ENCODE measurements around the gene SEPTIN10. TPM values are rescaled to one million over a fixed set of nuclear protein-coding genes. Genes with fewer than 3 reads are reported as not detected.

The SEPTIN10 gene
- total and polyA plus RNA-seq, 9 donors = 48.9 to 93.8 (median 74.8) TPM

DNA sequence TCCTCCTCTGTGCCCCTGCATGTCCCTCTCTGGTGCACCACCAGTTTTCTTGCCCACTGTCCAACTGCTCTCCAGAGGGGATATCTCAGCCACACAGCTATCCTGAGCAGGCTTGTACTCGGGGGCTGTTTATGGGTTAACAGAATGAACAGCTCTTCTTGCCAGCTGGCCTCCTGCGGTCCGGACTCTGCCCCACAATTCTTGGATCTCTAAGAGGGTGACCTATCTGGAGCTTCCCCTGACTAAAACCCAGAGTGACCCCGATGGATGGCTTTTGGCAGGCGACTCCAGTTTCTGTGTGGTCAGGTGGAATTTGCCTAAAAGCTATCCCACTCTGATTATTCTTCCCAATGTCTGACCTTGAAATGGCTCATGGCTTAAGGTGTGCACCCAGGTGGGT is 9.5 kb upstream of the SEPTIN10 start:
- DNase-seq = no peak
- intact Hi-C loops (cut with DNase I) = no loop called here
- Histone ChIP-seq H3K9me3 (no peaks in the 10 kb centered on the region), H3K36me3 (no peaks in the 10 kb centered on the region), H3K4me1 (ENCODE audit: insufficient read depth) (no peaks in the 10 kb centered on the region), H3K4me3 (no peak overlapping the region), H3K27ac (no peak overlapping the region), H3K27me3 (no peaks in the 10 kb centered on the region)
- WGBS, 3 donors = 37 to 61% (median 56%) methylated on average over 5 of the region's 5 CpGs
- TF ChIP-seq, protein P1, sequence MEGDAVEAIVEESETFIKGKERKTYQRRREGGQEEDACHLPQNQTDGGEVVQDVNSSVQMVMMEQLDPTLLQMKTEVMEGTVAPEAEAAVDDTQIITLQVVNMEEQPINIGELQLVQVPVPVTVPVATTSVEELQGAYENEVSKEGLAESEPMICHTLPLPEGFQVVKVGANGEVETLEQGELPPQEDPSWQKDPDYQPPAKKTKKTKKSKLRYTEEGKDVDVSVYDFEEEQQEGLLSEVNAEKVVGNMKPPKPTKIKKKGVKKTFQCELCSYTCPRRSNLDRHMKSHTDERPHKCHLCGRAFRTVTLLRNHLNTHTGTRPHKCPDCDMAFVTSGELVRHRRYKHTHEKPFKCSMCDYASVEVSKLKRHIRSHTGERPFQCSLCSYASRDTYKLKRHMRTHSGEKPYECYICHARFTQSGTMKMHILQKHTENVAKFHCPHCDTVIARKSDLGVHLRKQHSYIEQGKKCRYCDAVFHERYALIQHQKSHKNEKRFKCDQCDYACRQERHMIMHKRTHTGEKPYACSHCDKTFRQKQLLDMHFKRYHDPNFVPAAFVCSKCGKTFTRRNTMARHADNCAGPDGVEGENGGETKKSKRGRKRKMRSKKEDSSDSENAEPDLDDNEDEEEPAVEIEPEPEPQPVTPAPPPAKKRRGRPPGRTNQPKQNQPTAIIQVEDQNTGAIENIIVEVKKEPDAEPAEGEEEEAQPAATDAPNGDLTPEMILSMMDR (IDR thresholded peaks at IDR 0.05) = no peak
- TF ChIP-seq POLR2A (IDR thresholded peaks at IDR 0.05) (no peak), EP300 (IDR thresholded peaks at IDR 0.05) (no peak)

DNA sequence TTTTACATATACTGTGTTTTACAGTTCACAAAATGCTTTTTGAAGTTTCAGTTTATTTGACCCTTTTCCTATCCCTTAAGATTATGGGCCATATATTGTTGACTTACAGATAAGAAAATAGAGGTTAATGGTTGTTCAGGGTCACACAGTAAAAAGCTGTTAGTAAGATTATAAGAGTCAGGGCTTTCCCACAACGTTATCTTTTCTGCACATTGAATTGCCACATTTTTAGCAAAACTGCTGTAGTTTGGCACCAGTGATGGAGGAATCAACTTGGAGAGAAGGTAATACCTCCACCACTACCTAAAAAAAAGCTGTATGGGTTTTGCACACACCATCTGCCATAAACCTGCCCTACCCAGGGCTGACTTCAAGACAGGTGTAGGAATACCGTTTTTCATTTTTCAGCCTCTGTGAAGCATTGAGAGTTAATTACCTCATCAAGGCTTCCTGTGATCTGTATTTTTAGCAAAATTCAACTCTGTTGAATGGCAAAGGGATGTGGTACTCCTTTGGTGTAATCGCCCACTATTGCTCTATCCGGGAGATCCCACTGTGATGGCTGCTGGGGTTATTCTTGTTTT is 5.4 kb upstream of the SEPTIN10 start:
- Histone ChIP-seq H3K9me3 (no peaks in the 10 kb centered on the region), H3K36me3 (no peaks in the 10 kb centered on the region), H3K4me3 (no peak overlapping the region), H3K4me1 (ENCODE audit: insufficient read depth) (peaks cover 9% of the 10 kb centered on the region), H3K27me3 (no peaks in the 10 kb centered on the region), H3K27ac (no peak overlapping the region)
- intact Hi-C loops (cut with DNase I) = loop anchor here in 2 of 4 donors (10.0 kb wide), 1 partner anchor 76 kb away; no protein-coding TSS in a partner anchor
- TF ChIP-seq, protein P1 (IDR thresholded peaks at IDR 0.05) = no peak
- TF ChIP-seq EP300 (IDR thresholded peaks at IDR 0.05) (no peak), POLR2A (IDR thresholded peaks at IDR 0.05) (no peak)
- no peak for DNase-seq
- WGBS, 3 donors = 73 to 85% (median 81%) methylated on average over 4 of the region's 4 CpGs

DNA sequence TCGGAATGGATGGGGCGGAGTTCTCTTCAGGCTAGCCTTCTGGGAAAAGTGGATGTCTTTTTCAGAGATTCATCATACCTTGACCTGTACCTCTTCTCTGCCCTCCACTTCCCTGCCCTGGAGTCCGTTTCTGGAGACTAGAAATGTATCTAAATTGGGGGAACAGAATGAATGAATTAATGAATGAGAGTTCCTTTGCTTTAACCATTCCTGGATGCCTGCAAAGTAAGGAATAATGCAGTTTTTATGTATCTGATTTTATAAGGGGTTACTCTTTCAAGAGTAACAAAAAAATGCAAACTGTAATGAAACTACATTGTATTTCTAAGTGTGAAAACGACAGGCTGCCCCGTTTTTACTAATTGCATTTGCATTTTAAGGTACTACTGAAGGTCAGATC is 2.4 kb upstream of the SEPTIN10 start:
- Histone ChIP-seq H3K36me3 (no peaks in the 10 kb centered on the region), H3K27ac (no peak overlapping the region), H3K4me3 (no peak overlapping the region), H3K27me3 (no peaks in the 10 kb centered on the region), H3K9me3 (no peaks in the 10 kb centered on the region), H3K4me1 (ENCODE audit: insufficient read depth) (peaks cover 13% of the 10 kb centered on the region)
- intact Hi-C loops (cut with DNase I) = loop anchor here in 3 of 4 donors (2.0 to 10.0 kb wide), 2 partner anchors 59 to 79 kb away; no protein-coding TSS in a partner anchor
- DNase-seq = no peak
- TF ChIP-seq EP300 (IDR thresholded peaks at IDR 0.05) (no peak), POLR2A (IDR thresholded peaks at IDR 0.05) (no peak)
- WGBS, 3 donors = 84 to 89% (median 86%) methylated on average over 5 of the region's 5 CpGs

DNA sequence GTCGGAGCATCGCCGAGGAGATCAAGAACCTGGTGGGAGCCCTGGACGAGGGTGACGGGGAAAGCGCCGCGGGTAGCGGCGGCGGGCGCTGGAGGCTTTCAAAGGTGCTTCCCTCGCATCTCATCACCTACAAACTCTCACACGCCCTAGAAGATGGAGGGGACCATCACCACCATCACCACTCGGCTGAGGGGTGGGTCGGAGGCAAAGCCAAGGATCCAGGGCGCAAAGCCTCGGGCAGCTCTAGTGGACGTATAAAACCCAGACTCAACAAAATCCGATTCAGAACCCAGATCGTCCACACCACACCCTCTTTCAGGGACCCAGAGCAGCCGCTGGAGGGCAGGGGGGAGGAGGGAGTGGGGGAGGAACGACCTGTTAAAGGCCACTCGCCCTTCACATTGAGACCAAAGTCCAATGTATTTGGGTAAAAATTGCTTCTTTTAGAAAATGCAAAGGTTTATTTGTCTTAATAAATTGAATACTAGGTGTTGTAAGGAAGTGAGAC is 1.9 kb upstream of the SEPTIN10 start:
- H3K4me1 ChIP-seq (ENCODE audit: insufficient read depth) = peaks cover 13% of the 10 kb centered on the region
- no peaks in the 10 kb centered on the region for H3K36me3 ChIP-seq
- H3K27me3 ChIP-seq = no peaks in the 10 kb centered on the region
- WGBS, 3 donors = 82 to 84% (median 83%) methylated on average over 24 of the region's 24 CpGs
- peak in 1 of 5 donors; percentile 47 for DNase-seq
- no peak overlapping the region for H3K27ac ChIP-seq
- H3K4me3 ChIP-seq = peak overlapping the region; percentile 85
- TF ChIP-seq EP300 (IDR thresholded peaks at IDR 0.05) = no peak
- TF ChIP-seq POLR2A (IDR thresholded peaks at IDR 0.05) = no peak
- TF ChIP-seq, protein P1 (IDR thresholded peaks at IDR 0.05) = no peak
- intact Hi-C loops (cut with DNase I) = loop anchor here in 3 of 4 donors (2.0 to 10.0 kb wide), 2 partner anchors 59 to 79 kb away; no protein-coding TSS in a partner anchor
- H3K9me3 ChIP-seq = no peaks in the 10 kb centered on the region

Measured in ovary (tissue), 9 donors.